K562 (cell line): ENCODE results near the gene NRIP2. TPM values are rescaled to one million over a fixed set of nuclear protein-coding genes. Genes with fewer than 3 reads are reported as not detected.

Experiments used
- ATAC-seq: fragments of 200-7000 bp; cut with Tn5 transposase; 3 replicates; pipeline ENCODE4 v1.9.1; 2020; ENCODE audit warnings: moderate library complexity
- BruUV-seq: library from RNA; stranded (reverse); fragments of 400-500 nt; replicated peaks from 2 replicates; lab custom pipeline; 2021; lab: Mats Ljungman, UMichigan
- CTCF ChIA-PET: fragments of 300-600 bp; formaldehyde crosslinking; extraction: SDS; loops from one replicate; lab custom pipeline; 2021; ENCODE audit warnings: low intra/inter-chr PET ratio; lab: Yijun Ruan, JAX
- POLR2A ChIA-PET: fragments of 300-600, 350-650 bp; sonication (Branson Sonifier 250); formaldehyde crosslinking; extraction: SDS; loops from one replicate; lab custom pipeline; 2021; ENCODE audit warnings: antibody characterized with exemption, inconsistent platforms; lab: Yijun Ruan, JAX
- DNase-seq, 4 experiments: peaks; one replicate each; pipeline versions ENCODE4 v3.0.0 to v3.0.0-alpha.2; 2011 to 2018; ENCODE audit warnings: low spot score in 3 of 4, mixed read lengths in 3 of 4; ENCODE audit errors: extremely low read depth in 1 of 4
- FAIRE-seq: peaks from 2 replicates; lab custom pipeline; 2011; peaks lifted over from hg19 to GRCh38; lab: Jason Lieb, UNC
- H2AFZ ChIP-seq: 2 replicates; pipeline ENCODE4 v1.6.0; 2011; ENCODE audit warnings: low read depth, low read length, control low read depth, inconsistent platforms
- H3K27ac ChIP-seq: fragments of 200-600 bp; 3 replicates; pipeline ENCODE4 v1.8.0; 2011; ENCODE audit warnings: low read depth, mild to moderate bottlenecking, control low read depth, inconsistent platforms, low read length, moderate library complexity, mixed read lengths; ENCODE audit errors: extremely low read depth
- H3K27me3 ChIP-seq, 2 experiments: fragments of 300-600 bp in 1 of 2; 2 replicates in 1 of 2; 3 replicates in 1 of 2; pipeline versions ENCODE4 v1.6.0 to v1.8.0; 2011; ENCODE audit warnings: inconsistent platforms in 2 of 2, low read length in 2 of 2, mild to moderate bottlenecking in 1 of 2, mixed read lengths in 1 of 2, moderate library complexity in 1 of 2; ENCODE audit not compliant: control insufficient read depth in 2 of 2, insufficient read depth in 2 of 2
- H3K36me3 ChIP-seq: fragments of 300-600 bp; 3 replicates; pipeline ENCODE4 v1.8.0; 2011; ENCODE audit warnings: mild to moderate bottlenecking, low read length, inconsistent platforms; ENCODE audit not compliant: control insufficient read depth, insufficient read depth
- H3K4me1 ChIP-seq, 2 experiments: fragments of 200-600 bp in 1 of 2; replicated peaks in 1 of 2; 2 replicates in 1 of 2; 3 replicates in 1 of 2; pipeline versions ENCODE4 v1.5.1 to v1.8.0; 2011; ENCODE audit warnings: inconsistent platforms in 2 of 2, low read length in 2 of 2, mild to moderate bottlenecking in 1 of 2, mixed read lengths in 1 of 2, moderate library complexity in 1 of 2; ENCODE audit not compliant: control insufficient read depth in 2 of 2, insufficient read depth in 2 of 2
- H3K4me2 ChIP-seq: 2 replicates; pipeline ENCODE4 v1.6.1; 2011; ENCODE audit warnings: low read length, control low read depth, inconsistent platforms, mixed read lengths; ENCODE audit not compliant: insufficient read depth
- H3K4me3 ChIP-seq: fragments of 200-600 bp; sonication (generic), shearing (Covaris generic); 2 replicates; pipeline ENCODE4 v1.5.1; 2016; ENCODE audit warnings: control low read depth, inconsistent platforms
- H3K79me2 ChIP-seq: fragments of 200-600 bp; 3 replicates; pipeline ENCODE4 v1.8.0; 2011; ENCODE audit warnings: low read length, inconsistent platforms; ENCODE audit not compliant: control insufficient read depth, insufficient read depth
- H3K9ac ChIP-seq, 2 experiments: 2 replicates each; pipeline versions ENCODE4 v1.6.0 to v1.6.1; 2011; ENCODE audit warnings: low read depth in 2 of 2, low read length in 2 of 2, control low read depth in 1 of 2, inconsistent platforms in 1 of 2, mild to moderate bottlenecking in 1 of 2, mixed read lengths in 1 of 2; ENCODE audit not compliant: insufficient read depth in 1 of 2
- H3K9me1 ChIP-seq: one replicate; pipeline ENCODE4 v1.6.0; 2011; ENCODE audit warnings: inconsistent platforms, mild to moderate bottlenecking, low read length, moderate library complexity; ENCODE audit not compliant: control insufficient read depth, insufficient read depth
- H3K9me3 ChIP-seq: replicated peaks from 2 replicates; pipeline ENCODE4 v1.5.1; 2011; ENCODE audit warnings: low read depth, low read length, inconsistent platforms; ENCODE audit not compliant: control insufficient read depth, insufficient read depth
- H4K20me1 ChIP-seq: replicated peaks from 2 replicates; pipeline ENCODE4 v1.6.1; 2011; ENCODE audit warnings: low read length, inconsistent platforms, mixed read lengths; ENCODE audit not compliant: control insufficient read depth, insufficient read depth
- ARID4B ChIP-seq: sonication (generic); formaldehyde crosslinking; IDR thresholded peaks from 2 replicates; pipeline ENCODE4 v1.8.0; 2022; ENCODE audit warnings: mild to moderate bottlenecking, missing genetic modification reagents
- ERF ChIP-seq: fragments of 450-650 bp; formaldehyde crosslinking; IDR thresholded peaks from 2 replicates; pipeline ENCODE4 v1.4.0; 2020; ENCODE audit warnings: mild to moderate bottlenecking, mixed read lengths
- FUS ChIP-seq: fragments of 200-400 bp; formaldehyde crosslinking; optimal IDR thresholded peaks from 2 replicates; pipeline ENCODE3; 2017; ENCODE audit warnings: low read depth, low read length
- MBD2 ChIP-seq: sonication (generic); IDR thresholded peaks from 2 replicates; pipeline ENCODE4 v1.6.1; 2016; ENCODE audit warnings: low read depth, borderline replicate concordance
- NBN ChIP-seq: fragments of 450-650 bp; IDR thresholded peaks from 2 replicates; pipeline ENCODE4 v1.6.1; 2016; ENCODE audit warnings: low read depth, mild to moderate bottlenecking
- NR4A1 ChIP-seq, 2 experiments: fragments of 250-450 bp in 1 of 2; fragments of 450-650 bp in 1 of 2; sonication (Bioruptor Pico) in 1 of 2; IDR thresholded peaks; 2 replicates each; pipeline versions ENCODE4 v1.4.0 to v1.6.1; 2016 to 2020; ENCODE audit warnings: mild to moderate bottlenecking in 2 of 2, missing compliant biosample characterization in 1 of 2, missing genetic modification characterization in 1 of 2, moderate library complexity in 1 of 2
- POLR2B ChIP-seq: fragments of 450-650 bp; IDR thresholded peaks from 2 replicates; pipeline ENCODE4 v1.6.1; 2018; ENCODE audit warnings: low read depth; ENCODE audit not compliant: partially characterized antibody
- RBBP5 ChIP-seq: fragments of 200-600 bp; sonication (generic); IDR thresholded peaks from 2 replicates; pipeline ENCODE4 v1.6.1; 2012; ENCODE audit warnings: borderline replicate concordance, mild to moderate bottlenecking, low read length, control low read depth, inconsistent platforms; ENCODE audit not compliant: insufficient read depth, poor library complexity, severe bottlenecking
- RBM34 ChIP-seq: fragments of 200-400 bp; formaldehyde crosslinking; IDR thresholded peaks from 2 replicates; pipeline ENCODE4 v1.6.1; 2018; ENCODE audit warnings: low read length, borderline replicate concordance; ENCODE audit not compliant: insufficient read depth
- SIRT6 ChIP-seq: IDR thresholded peaks from one replicate; pipeline ENCODE4 v1.6.1; 2012; ENCODE audit warnings: low read depth, mild to moderate bottlenecking, control low read depth, inconsistent platforms, low read length, moderate library complexity
- TCF7 ChIP-seq: sonication (generic); IDR thresholded peaks from 2 replicates; pipeline ENCODE4 v1.6.1; 2016; ENCODE audit warnings: antibody characterized with exemption, borderline replicate concordance
- ZFP1 ChIP-seq: fragments of 450-650 bp; formaldehyde crosslinking; IDR thresholded peaks from 2 replicates; pipeline ENCODE4 v1.4.0; 2020; ENCODE audit warnings: mild to moderate bottlenecking, mixed read lengths
- ZNF175 ChIP-seq: fragments of 200-800 bp; sonication (Bioruptor generic); IDR thresholded peaks from 2 replicates; pipeline ENCODE4 v1.6.1; 2016; ENCODE audit warnings: low read depth, mild to moderate bottlenecking, missing genetic modification characterization, missing compliant biosample characterization
- ZNF384 ChIP-seq: IDR thresholded peaks from 2 replicates; pipeline ENCODE4 v1.6.1; 2012; ENCODE audit warnings: low read depth, low read length, improper control_type of control experiment
- ZNF445 ChIP-seq: fragments of 250-450 bp; sonication (Bioruptor Pico); IDR thresholded peaks from 2 replicates; pipeline ENCODE4 v1.4.0; 2020; ENCODE audit warnings: low read depth, mild to moderate bottlenecking, moderate library complexity
- WGBS: fragments of 100-300 bp; shearing (Covaris generic); methylation state at CpG from one replicate; pipeline ENCODE4 v1.1.6; 2016; ENCODE audit warnings: low coverage, mixed read lengths; ENCODE audit not compliant: insufficient coverage; ENCODE audit errors: missing lambda C conversion rate; 5-methylcytosine and 5-hydroxymethylcytosine counted together
- in situ Hi-C: fragments of 300-500 bp; cut with MboI; formaldehyde crosslinking; loops from 4 replicates; pipeline ENCODE4 v1.15.0; 2018; ENCODE audit warnings: inconsistent platforms, mixed read lengths
- intact Hi-C: fragments of 100-400 bp; cut with micrococcal nuclease; formaldehyde crosslinking; loops from 2 replicates; pipeline ENCODE4 v1.14.2; 2022
- polyA plus RNA-seq, 8 experiments: library from polyadenylated mRNA; depleted of rRNA in 4 of 8; stranded (reverse) in 5 of 8; unstranded in 3 of 8; fragments of >200 nt; fragmentation: Nextera tagmentation in 2 of 8; fragmentation: Illumina TruSeq in 1 of 8; extraction: Ambion mirVana in 2 of 8; extraction: Trizol in 1 of 8; gene quantifications; 2 replicates each; pipeline versions ENCODE4 v1.2.1 to v1.2.3, GENCODE V29; 2011 to 2014; ENCODE audit warnings: inconsistent platforms in 1 of 8, missing spikeins in 1 of 8
- total RNA-seq, 7 experiments: library from RNA; depleted of rRNA in 6 of 7; stranded (reverse); fragments of >200 nt in 6 of 7; fragmentation: Illumina TruSeq in 2 of 7; extraction: Trizol in 2 of 7; gene quantifications; 2 replicates each; pipeline versions ENCODE4 v1.2.1 to v1.2.3, GENCODE V29; 2011 to 2021; ENCODE audit warnings: low replicate concordance in 1 of 7

Gene NRIP2
- total and polyA plus RNA-seq, 9 of the 15 experiments (the other 6 are each of a cell fraction or from before 2014, with no cell fraction given), result 0.07 to 0.10 TPM; not detected in 7

- TF ChIP-seq ZNF175, result no peak
- peak; percentile 34 for TF ChIP-seq FUS
- TF ChIP-seq ERF, result no peak
- TF ChIP-seq RBM34, result no peak
- no peak for TF ChIP-seq SIRT6
- TF ChIP-seq TCF7, result no peak
- TF ChIP-seq POLR2B, result no peak
- no peak for TF ChIP-seq NR4A1 (CRISPR knock-in tag; IDR thresholded peaks at IDR 0.05)
- TF ChIP-seq NR4A1 (tag; IDR thresholded peaks at IDR 0.05), result no peak
- TF ChIP-seq, all 486 proteins: peak for 28
Observed at GRCh38 chr12:2795291-2796186, 39.3 kb downstream of the NRIP2 start (continued).

DNA sequence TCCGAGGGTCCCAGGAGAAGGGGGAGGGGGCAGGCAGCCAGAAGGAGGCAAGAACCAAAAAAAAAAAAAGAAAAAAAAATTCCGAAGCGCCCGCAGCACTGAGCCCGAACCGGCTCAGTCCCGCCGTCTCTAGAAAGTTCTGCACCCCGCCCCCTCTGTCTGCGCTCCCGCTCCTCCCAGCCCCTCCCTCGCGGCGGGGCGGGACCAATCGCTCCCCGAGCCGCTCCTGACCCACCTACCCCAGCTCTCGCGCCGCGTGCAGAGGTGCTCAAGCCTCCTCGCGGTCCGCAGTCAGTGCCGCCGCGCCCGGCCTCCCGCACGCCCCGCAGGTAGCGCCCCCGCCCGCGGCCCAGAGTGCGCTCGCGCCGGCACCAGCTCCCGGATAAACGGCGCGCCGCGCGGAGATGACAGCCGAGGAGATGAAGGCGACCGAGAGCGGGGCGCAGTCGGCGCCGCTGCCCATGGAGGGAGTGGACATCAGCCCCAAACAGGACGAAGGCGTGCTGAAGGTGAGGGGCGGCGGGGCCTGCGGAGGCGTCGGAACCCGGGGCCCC, 40.0 kb downstream of the NRIP2 start, which contains the start of gene FKBP4:
Gene FKBP4 (plus strand): TSS at position 235 of the 554 bp plus-strand sequence. CDS start 170 bp downstream, at position 405.
- H3K79me2 ChIP-seq, result peaks cover 40% of the 10 kb centered on the region
- intact Hi-C loops, result no loop called here
- FAIRE-seq (peak; percentile 55), ATAC-seq (peak; percentile 91), DNase-seq (peak; percentile 89 to 92 (median 91))
- H2AFZ ChIP-seq, result peak within 1 kb of the TSS; percentile 50
- peaks cover 20% of the 10 kb centered on the region; the same call in 1 of the 2 replicates for H4K20me1 ChIP-seq
- CTCF ChIA-PET, result no interaction called here
- peak within 1 kb of the TSS; percentile 70 for H3K4me3 ChIP-seq
- H3K4me1 ChIP-seq, result peaks cover 18 to 38% of the 10 kb centered on the region in 2 experiments; a peak in 4 of 5 replicates
- H3K27me3 ChIP-seq, result no peaks in the 10 kb centered on the region
- no peaks in the 10 kb centered on the region for H3K9me1 ChIP-seq
- POLR2A ChIA-PET, result interaction anchor here (0.5 to 1.0 kb wide), 3 partner anchors 9 to 1677 kb away, joined by 3 read pairs; no protein-coding TSS in a partner anchor
- H3K9ac ChIP-seq, result peak within 1 kb of the TSS; percentile 69 to 91; a peak in 3 of 4 replicates
- H3K36me3 ChIP-seq, result peaks cover 39% of the 10 kb centered on the region
- no TSS peak for BruUV-seq
- in situ Hi-C loops, result no loop called here
- no CpG with 5 or more reads among the region's 63 CpGs for WGBS
- peak within 1 kb of the TSS; percentile 68 for H3K27ac ChIP-seq
- H3K9me3 ChIP-seq, result no peaks in the 10 kb centered on the region
- peak within 1 kb of the TSS; percentile 81 for H3K4me2 ChIP-seq
- peak; percentile 40; the same call in 1 of the 2 replicates for TF ChIP-seq ARID4B (CRISPR knock-in tag)
- TF ChIP-seq ZNF384, result peak; percentile 62
- peak; percentile 6 for TF ChIP-seq RBBP5
- TF ChIP-seq MBD2, result 0 out of 2 replicates have a peak, but pooled peaks have one; percentile 21
- TF ChIP-seq ZNF445, result no peak
- TF ChIP-seq ZFP1 (CRISPR knock-in tag), result no peak
- TF ChIP-seq NBN, result no peak
